ENCODE data around the gene PSIP1.
A peak's percentile ranks its signal among the peaks of the same experiment; 100 is the strongest.

Gene PSIP1

DNA sequence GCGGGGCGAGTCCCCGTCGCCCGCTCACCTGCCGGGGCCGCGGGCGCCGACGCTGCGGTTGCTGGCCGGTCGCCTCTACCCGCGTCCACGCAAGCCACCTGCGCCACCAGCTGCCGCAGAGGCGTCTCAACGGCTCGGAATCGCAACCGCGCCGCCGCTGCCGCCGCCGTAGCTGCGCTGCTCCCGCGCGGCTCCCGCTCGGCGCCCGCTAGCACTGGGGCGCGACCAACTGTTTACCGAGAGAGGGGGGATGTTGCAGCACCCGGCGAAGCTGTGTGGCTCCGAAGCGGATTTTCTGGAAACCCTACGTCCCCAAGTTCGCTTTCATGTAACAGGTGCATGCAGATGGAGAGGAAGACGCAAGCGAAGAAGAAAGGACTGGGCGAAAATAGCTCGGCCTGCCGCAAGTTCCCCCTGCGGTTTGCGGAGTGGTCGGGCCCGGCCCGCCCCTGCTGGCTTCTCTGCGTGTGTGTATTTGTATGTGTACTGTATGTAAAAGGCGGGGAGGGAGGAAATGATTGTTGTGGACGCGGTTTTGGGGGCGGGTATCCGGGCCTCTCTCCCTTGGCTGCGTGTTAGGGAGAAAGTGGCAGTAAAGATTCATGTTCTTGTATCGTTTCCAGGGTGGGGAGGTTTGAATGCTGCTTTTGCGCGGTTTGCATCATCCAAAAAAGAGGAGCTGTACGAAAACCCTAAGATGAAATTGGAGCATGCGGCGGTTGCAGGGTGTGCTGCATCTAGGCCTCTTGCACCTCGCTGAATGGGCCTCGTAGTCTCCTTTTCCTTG is at the start of gene PSIP1:
Gene PSIP1, minus strand, starts transcription at position 182 of the 787 bp plus-strand sequence. CDS start 782 bp downstream, outside the sequence.
- TF ChIP-seq, protein P1, sequence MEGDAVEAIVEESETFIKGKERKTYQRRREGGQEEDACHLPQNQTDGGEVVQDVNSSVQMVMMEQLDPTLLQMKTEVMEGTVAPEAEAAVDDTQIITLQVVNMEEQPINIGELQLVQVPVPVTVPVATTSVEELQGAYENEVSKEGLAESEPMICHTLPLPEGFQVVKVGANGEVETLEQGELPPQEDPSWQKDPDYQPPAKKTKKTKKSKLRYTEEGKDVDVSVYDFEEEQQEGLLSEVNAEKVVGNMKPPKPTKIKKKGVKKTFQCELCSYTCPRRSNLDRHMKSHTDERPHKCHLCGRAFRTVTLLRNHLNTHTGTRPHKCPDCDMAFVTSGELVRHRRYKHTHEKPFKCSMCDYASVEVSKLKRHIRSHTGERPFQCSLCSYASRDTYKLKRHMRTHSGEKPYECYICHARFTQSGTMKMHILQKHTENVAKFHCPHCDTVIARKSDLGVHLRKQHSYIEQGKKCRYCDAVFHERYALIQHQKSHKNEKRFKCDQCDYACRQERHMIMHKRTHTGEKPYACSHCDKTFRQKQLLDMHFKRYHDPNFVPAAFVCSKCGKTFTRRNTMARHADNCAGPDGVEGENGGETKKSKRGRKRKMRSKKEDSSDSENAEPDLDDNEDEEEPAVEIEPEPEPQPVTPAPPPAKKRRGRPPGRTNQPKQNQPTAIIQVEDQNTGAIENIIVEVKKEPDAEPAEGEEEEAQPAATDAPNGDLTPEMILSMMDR (IDR thresholded peaks at IDR 0.05; ENCODE audit: low read depth, low read length), result no peak
- DNase-seq (ENCODE audit: extremely low read depth, low read depth), result peak; percentile 69

DNA sequence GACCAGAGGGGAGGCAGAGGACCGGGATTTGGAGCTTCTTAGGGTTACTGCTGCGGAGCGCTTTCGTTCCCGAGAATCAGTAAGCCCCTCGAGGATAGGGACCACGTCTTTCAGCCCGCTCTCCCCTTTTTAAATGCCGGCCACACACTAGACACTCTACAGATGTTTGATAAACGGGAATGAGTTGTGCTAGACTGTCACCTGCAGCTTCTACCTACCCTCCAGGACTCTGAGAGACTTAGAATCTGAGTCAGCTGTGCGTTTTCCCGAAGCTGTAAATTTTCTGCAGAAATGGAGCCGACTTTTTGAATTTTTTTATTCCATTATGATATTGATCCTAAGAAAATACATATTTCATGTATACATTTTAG is 42.7 kb upstream of the PSIP1 start:
- no peak for DNase-seq (ENCODE audit: extremely low read depth, low read depth)
- TF ChIP-seq, protein P1 (IDR thresholded peaks at IDR 0.05; ENCODE audit: low read depth, low read length), result no peak

DNA sequence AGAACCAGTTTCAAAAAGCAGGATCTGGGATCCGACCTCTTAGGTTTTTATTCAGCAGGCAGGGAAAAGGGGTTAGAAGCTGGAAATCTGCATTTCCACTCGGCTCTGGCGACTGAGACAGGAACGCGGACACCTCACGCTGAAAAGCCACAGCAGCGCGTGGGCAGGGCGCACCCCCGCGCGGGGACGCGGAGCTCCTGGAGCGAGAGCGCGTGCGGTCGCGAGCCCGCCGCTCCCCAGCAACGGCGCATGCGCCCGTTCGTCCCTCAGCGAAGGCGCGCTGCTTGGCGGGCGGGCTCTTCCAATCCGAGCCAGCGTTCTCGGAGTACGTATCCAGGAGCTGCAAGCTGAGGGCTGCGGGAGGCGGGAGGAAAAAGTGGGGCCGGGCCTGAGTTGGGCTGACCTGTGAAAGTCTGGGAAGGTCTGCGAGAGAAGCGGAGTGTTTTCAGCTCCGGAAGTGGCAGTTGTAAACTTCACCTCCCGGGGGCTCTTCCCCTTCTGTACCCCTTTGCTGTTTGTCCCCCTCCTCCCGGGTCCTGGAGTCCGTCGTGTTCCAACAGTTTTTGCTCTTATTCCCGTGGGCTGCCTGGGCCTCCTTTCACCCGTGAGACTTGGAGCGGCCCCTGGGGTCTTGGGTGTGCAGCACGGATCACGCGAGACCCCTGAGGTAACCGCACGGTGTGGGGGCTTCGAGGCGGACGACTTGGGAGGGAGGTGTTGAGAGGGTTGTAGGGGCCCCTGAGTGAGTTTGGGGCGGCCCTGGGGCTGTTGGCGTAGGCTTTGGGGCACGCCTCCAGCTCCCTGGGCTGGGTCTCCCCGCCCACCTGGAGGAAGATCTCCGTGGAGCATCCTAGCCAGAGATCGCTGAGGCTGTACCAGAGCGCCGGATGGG is 42.1 kb upstream of the PSIP1 start, which contains the start of gene CCDC171:
Gene CCDC171, plus strand, starts transcription at position 408 of the 892 bp plus-strand sequence. CDS start 11,046 bp downstream, outside the sequence.
- DNase-seq (ENCODE audit: extremely low read depth, low read depth), result peak; percentile 89
- TF ChIP-seq, protein P1 (IDR thresholded peaks at IDR 0.05; ENCODE audit: low read depth, low read length), result no peak

DNA sequence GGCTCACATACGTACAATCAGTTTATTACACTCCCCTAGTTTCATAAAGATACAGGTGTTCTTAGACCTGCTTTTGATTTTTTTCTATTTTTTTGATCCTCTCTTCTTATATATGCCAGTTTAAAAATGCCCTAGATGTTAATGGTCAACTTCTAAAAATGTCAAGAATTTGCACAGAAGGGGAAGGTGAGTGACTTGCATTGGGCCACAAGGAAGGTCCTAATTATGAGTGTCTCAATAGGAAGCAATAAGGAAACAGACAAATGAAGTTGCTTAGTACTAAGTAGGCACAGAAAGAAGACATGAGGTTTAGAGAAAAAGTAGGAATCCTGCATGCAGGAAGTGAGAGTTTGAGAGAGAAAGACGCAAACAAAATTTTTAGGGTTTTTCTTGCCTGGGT is 38.8 kb upstream of the PSIP1 start:
- TF ChIP-seq, protein P1 (IDR thresholded peaks at IDR 0.05; ENCODE audit: low read depth, low read length), result no peak
- no peak for DNase-seq (ENCODE audit: extremely low read depth, low read depth)

DNA sequence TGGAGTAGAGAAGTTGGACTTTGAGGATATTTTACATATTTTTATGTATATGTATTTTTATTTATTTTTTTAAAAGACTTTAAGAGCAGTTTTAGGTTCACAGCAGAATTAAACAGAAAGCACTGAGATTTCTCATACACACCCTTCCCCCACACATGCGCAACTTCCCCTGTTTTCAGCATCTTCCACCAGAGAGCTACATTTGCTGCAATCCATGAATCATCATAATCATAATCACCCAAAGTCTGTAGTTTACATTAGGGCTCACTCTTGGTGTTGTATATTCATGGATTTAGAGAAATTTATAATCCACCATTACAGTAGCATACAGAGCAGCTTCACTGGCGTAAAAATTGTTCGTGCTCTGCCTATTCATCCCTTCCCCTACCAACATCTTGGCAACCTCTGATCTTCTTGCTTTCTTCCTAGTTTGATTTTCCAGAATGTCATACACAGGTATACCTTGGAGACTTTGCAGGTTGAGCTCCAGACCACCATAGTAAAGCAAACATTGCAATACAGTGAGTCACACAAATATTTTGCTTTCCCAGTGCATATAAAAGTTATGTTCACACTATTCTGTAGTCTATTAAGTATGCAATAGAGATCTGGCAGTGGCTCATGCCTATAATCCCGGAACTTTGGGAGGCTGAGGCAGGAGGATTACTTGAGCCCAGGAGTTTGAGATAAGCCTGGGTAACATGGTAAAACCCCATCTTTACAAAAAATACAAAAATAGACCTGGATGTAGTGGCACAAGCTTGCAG is 32.5 kb upstream of the PSIP1 start:
- no peak for DNase-seq (ENCODE audit: extremely low read depth, low read depth)
- TF ChIP-seq, protein P1 (IDR thresholded peaks at IDR 0.05; ENCODE audit: low read depth, low read length), result no peak

DNA sequence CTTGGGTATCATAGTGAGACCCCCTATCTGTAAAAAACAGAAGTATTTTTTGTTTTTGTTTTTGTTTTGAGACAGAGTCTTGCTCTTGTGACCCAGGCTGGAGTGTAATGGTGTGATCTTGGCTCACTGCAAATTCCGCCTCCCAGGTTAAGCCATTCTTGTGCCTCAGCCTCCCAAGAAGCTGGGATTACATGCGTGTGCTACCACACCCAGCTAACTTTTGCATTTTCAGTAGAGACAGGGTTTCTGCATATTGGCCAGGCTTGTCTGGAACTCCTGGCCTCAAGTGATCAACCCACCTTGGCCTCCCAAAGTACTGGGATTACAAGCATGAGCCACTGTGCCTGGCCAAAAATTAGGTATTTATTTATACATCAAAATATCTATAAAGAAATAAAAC is 31.9 kb upstream of the PSIP1 start:
- TF ChIP-seq, protein P1 (IDR thresholded peaks at IDR 0.05; ENCODE audit: low read depth, low read length), result no peak

More for the DNA sequence above, 31.9 kb upstream of the PSIP1 start:
- DNase-seq (ENCODE audit: extremely low read depth, low read depth), result no peak

Measured in AG09319 (cell line).